GM23338 (cell line): ENCODE data around the gene ADAMTS20. TPM values are rescaled to one million over a fixed set of nuclear protein-coding genes. Genes with fewer than 3 reads are reported as not detected.

Experiments used
- ATAC-seq: fragments of 200-7000 bp; cut with Tn5 transposase; 3 replicates; pipeline ENCODE4 v1.9.1; 2020
- DNase-seq: peaks from one replicate; pipeline ENCODE4 v3.0.0-alpha.2; 2015; ENCODE audit warnings: low spot score
- H2AFZ ChIP-seq: fragments of 200-600 bp; sonication (generic); 2 replicates; pipeline ENCODE4 v1.8.0; 2016; ENCODE audit warnings: antibody characterized with exemption, mild to moderate bottlenecking, moderate library complexity
- H3F3A ChIP-seq: fragments of 200-600 bp; sonication (generic); replicated peaks from 2 replicates; pipeline ENCODE4 v1.8.0; 2017; ENCODE audit warnings: antibody characterized with exemption, mixed run types, low read depth
- H3K27ac ChIP-seq: fragments of 200-600 bp; sonication (generic); 2 replicates; pipeline ENCODE4 v1.6.1; 2016; ENCODE audit warnings: low read depth
- H3K27me3 ChIP-seq: fragments of 200-600 bp; sonication (generic); 2 replicates; pipeline ENCODE4 v1.8.0; 2016; ENCODE audit warnings: mild to moderate bottlenecking, mixed run types, moderate library complexity; ENCODE audit not compliant: insufficient read depth
- H3K36me3 ChIP-seq: fragments of 200-600 bp; sonication (generic); 2 replicates; pipeline ENCODE4 v1.8.0; 2016; ENCODE audit warnings: mild to moderate bottlenecking; ENCODE audit not compliant: insufficient read depth
- H3K4me1 ChIP-seq: fragments of 200-600 bp; sonication (generic); 2 replicates; pipeline ENCODE4 v1.8.0; 2016; ENCODE audit warnings: mild to moderate bottlenecking, moderate library complexity; ENCODE audit not compliant: insufficient read depth
- H3K4me2 ChIP-seq: fragments of 200-600 bp; sonication (generic); 2 replicates; pipeline ENCODE4 v1.7.1; 2017; ENCODE audit warnings: mixed run types
- H3K4me3 ChIP-seq: fragments of 200-600 bp; sonication (generic); 2 replicates; pipeline ENCODE4 v1.6.1; 2016; ENCODE audit warnings: mixed run types
- H3K79me2 ChIP-seq: fragments of 200-600 bp; sonication (generic); replicated peaks from 2 replicates; pipeline ENCODE4 v1.8.0; 2017; ENCODE audit warnings: mild to moderate bottlenecking; ENCODE audit not compliant: insufficient read depth
- H3K9me2 ChIP-seq: fragments of 200-600 bp; sonication (generic); 2 replicates; pipeline ENCODE4 v1.8.0; 2017; ENCODE audit not compliant: insufficient read depth
- H4K20me1 ChIP-seq: fragments of 200-600 bp; sonication (generic); replicated peaks from 2 replicates; pipeline ENCODE4 v1.8.0; 2017; ENCODE audit warnings: mild to moderate bottlenecking; ENCODE audit not compliant: insufficient read depth
- H3K27ac Mint-ChIP-seq: 2 replicates; pipeline ENCODE4 v1.8.0; 2020; ENCODE audit warnings: inconsistent platforms, mild to moderate bottlenecking, moderate library complexity, mixed read lengths
- H3K27me3 Mint-ChIP-seq: 3 replicates; pipeline ENCODE4 v1.8.0; 2022; ENCODE audit warnings: low read depth, mild to moderate bottlenecking, moderate library complexity, mixed read lengths, inconsistent platforms; ENCODE audit not compliant: insufficient read depth, poor library complexity
- H3K36me3 Mint-ChIP-seq: 3 replicates; pipeline ENCODE4 v1.8.0; 2021; ENCODE audit warnings: low read depth, mild to moderate bottlenecking, inconsistent platforms, moderate library complexity, mixed read lengths
- H3K4me1 Mint-ChIP-seq: 3 replicates; pipeline ENCODE4 v1.8.0; 2020; ENCODE audit warnings: mild to moderate bottlenecking, inconsistent platforms, mixed read lengths
- H3K4me3 Mint-ChIP-seq: 3 replicates; pipeline ENCODE4 v1.8.0; 2021; ENCODE audit warnings: moderate library complexity, mild to moderate bottlenecking, inconsistent platforms, mixed read lengths
- H3K9me3 Mint-ChIP-seq: 3 replicates; pipeline ENCODE4 v1.8.0; 2020; ENCODE audit warnings: moderate library complexity, mild to moderate bottlenecking, inconsistent platforms, mixed read lengths
- EZH2 ChIP-seq: fragments of 200-600 bp; sonication (generic); IDR thresholded peaks from one replicate; pipeline ENCODE4 v1.8.0; 2017; ENCODE audit warnings: antibody characterized with exemption, mild to moderate bottlenecking, low read depth; ENCODE audit not compliant: unreplicated experiment
- JUNB ChIP-seq: IDR thresholded peaks from one replicate; pipeline ENCODE4 v1.6.1; 2016; ENCODE audit warnings: antibody characterized with exemption; ENCODE audit not compliant: unreplicated experiment
- NANOG ChIP-seq: IDR thresholded peaks from 2 replicates; pipeline ENCODE4 v1.6.1; 2016; ENCODE audit warnings: antibody characterized with exemption, borderline replicate concordance
- POLR2AphosphoS5 ChIP-seq: IDR thresholded peaks from 2 replicates; pipeline ENCODE4 v1.6.1; 2016; ENCODE audit warnings: antibody characterized with exemption, low read depth
- STAT1 ChIP-seq: IDR thresholded peaks from one replicate; pipeline ENCODE4 v1.6.1; 2016; ENCODE audit warnings: antibody characterized with exemption; ENCODE audit not compliant: unreplicated experiment
- ZNF331 ChIP-seq: fragments of 250-450 bp; sonication (Bioruptor Pico); IDR thresholded peaks from 2 replicates; pipeline ENCODE4 v1.5.0; 2020; ENCODE audit warnings: low read depth, mild to moderate bottlenecking, moderate library complexity
- polyA plus RNA-seq: library from polyadenylated mRNA; unstranded; fragments of >200 nt; fragmentation: Nextera tagmentation; extraction: Ambion mirVana; gene quantifications from 2 replicates; pipeline ENCODE4 v1.2.1, GENCODE V29; 2016
- total RNA-seq: library from RNA; depleted of rRNA; stranded (reverse); fragments of >200 nt; shearing (Covaris generic); gene quantifications from 2 replicates; pipeline ENCODE4 v1.2.3, GENCODE V29; 2014
- TF ChIP-seq, protein P1 (sequence below): IDR thresholded peaks from one replicate; pipeline ENCODE4 v1.6.1; 2018; ENCODE audit warnings: antibody characterized with exemption; ENCODE audit not compliant: unreplicated experiment
- TF ChIP-seq, protein P2 (sequence below): fragments of 250-450 bp; sonication (Bioruptor Pico); IDR thresholded peaks from 2 replicates; pipeline ENCODE4 v1.5.0; 2020; ENCODE audit warnings: mild to moderate bottlenecking, moderate library complexity
- TF ChIP-seq, protein P3 (sequence below), 2 experiments: fragments of 200-600 bp in 1 of 2; sonication (generic) in 1 of 2; conservative IDR thresholded peaks; 2 replicates each; pipeline versions ENCODE4 v1.5.1 to v1.6.1; 2016 to 2017; ENCODE audit warnings: antibody characterized with exemption in 2 of 2, low read depth in 2 of 2, mild to moderate bottlenecking in 2 of 2, moderate library complexity in 1 of 2
- TF ChIP-seq, protein P4 (sequence below): IDR thresholded peaks from 2 replicates; pipeline ENCODE4 v1.6.1; 2016; ENCODE audit warnings: antibody characterized with exemption

ADAMTS20 gene
- total and polyA plus RNA-seq, 2 experiments from 2014 or later, result 2.0 to 9.3 TPM

DNA sequence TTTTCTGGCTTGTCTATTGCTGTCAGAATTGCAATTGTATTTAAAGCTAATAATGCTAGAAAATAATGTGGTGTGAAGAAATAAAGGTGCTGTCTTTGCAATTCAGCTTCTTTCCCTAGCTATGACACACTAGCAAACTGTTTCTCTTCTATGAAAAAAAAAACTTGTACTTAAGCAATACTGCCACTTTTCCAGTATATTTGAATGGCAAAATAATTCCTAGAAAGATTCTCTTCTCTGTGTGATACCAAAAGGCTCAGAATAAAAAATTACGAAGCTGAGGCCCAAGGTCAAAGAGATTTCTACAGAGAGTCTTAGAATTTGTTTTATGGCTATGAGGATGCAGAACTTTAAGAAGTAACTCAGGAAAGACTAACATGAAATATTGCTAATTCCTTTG is 235.5 kb downstream of the ADAMTS20 start:
- Mint-ChIP-seq H3K4me1 (no peaks in the 10 kb centered on the region), H3K27me3 (no peaks in the 10 kb centered on the region), H3K9me3 (no peaks in the 10 kb centered on the region), H3K4me3 (no peak overlapping the region), H3K36me3 (no peaks in the 10 kb centered on the region), H3K27ac (no peak overlapping the region)
- no peak overlapping the region for H2AFZ ChIP-seq
- H3K36me3 ChIP-seq, result no peaks in the 10 kb centered on the region
- TF ChIP-seq NANOG (no peak), POLR2AphosphoS5 (no peak), ZNF331 (CRISPR knock-in tag) (no peak), EZH2 (no peak), JUNB (no peak), STAT1 (no peak)
- TF ChIP-seq, protein P1, sequence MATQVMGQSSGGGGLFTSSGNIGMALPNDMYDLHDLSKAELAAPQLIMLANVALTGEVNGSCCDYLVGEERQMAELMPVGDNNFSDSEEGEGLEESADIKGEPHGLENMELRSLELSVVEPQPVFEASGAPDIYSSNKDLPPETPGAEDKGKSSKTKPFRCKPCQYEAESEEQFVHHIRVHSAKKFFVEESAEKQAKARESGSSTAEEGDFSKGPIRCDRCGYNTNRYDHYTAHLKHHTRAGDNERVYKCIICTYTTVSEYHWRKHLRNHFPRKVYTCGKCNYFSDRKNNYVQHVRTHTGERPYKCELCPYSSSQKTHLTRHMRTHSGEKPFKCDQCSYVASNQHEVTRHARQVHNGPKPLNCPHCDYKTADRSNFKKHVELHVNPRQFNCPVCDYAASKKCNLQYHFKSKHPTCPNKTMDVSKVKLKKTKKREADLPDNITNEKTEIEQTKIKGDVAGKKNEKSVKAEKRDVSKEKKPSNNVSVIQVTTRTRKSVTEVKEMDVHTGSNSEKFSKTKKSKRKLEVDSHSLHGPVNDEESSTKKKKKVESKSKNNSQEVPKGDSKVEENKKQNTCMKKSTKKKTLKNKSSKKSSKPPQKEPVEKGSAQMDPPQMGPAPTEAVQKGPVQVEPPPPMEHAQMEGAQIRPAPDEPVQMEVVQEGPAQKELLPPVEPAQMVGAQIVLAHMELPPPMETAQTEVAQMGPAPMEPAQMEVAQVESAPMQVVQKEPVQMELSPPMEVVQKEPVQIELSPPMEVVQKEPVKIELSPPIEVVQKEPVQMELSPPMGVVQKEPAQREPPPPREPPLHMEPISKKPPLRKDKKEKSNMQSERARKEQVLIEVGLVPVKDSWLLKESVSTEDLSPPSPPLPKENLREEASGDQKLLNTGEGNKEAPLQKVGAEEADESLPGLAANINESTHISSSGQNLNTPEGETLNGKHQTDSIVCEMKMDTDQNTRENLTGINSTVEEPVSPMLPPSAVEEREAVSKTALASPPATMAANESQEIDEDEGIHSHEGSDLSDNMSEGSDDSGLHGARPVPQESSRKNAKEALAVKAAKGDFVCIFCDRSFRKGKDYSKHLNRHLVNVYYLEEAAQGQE, result no peak
- TF ChIP-seq, protein P2, sequence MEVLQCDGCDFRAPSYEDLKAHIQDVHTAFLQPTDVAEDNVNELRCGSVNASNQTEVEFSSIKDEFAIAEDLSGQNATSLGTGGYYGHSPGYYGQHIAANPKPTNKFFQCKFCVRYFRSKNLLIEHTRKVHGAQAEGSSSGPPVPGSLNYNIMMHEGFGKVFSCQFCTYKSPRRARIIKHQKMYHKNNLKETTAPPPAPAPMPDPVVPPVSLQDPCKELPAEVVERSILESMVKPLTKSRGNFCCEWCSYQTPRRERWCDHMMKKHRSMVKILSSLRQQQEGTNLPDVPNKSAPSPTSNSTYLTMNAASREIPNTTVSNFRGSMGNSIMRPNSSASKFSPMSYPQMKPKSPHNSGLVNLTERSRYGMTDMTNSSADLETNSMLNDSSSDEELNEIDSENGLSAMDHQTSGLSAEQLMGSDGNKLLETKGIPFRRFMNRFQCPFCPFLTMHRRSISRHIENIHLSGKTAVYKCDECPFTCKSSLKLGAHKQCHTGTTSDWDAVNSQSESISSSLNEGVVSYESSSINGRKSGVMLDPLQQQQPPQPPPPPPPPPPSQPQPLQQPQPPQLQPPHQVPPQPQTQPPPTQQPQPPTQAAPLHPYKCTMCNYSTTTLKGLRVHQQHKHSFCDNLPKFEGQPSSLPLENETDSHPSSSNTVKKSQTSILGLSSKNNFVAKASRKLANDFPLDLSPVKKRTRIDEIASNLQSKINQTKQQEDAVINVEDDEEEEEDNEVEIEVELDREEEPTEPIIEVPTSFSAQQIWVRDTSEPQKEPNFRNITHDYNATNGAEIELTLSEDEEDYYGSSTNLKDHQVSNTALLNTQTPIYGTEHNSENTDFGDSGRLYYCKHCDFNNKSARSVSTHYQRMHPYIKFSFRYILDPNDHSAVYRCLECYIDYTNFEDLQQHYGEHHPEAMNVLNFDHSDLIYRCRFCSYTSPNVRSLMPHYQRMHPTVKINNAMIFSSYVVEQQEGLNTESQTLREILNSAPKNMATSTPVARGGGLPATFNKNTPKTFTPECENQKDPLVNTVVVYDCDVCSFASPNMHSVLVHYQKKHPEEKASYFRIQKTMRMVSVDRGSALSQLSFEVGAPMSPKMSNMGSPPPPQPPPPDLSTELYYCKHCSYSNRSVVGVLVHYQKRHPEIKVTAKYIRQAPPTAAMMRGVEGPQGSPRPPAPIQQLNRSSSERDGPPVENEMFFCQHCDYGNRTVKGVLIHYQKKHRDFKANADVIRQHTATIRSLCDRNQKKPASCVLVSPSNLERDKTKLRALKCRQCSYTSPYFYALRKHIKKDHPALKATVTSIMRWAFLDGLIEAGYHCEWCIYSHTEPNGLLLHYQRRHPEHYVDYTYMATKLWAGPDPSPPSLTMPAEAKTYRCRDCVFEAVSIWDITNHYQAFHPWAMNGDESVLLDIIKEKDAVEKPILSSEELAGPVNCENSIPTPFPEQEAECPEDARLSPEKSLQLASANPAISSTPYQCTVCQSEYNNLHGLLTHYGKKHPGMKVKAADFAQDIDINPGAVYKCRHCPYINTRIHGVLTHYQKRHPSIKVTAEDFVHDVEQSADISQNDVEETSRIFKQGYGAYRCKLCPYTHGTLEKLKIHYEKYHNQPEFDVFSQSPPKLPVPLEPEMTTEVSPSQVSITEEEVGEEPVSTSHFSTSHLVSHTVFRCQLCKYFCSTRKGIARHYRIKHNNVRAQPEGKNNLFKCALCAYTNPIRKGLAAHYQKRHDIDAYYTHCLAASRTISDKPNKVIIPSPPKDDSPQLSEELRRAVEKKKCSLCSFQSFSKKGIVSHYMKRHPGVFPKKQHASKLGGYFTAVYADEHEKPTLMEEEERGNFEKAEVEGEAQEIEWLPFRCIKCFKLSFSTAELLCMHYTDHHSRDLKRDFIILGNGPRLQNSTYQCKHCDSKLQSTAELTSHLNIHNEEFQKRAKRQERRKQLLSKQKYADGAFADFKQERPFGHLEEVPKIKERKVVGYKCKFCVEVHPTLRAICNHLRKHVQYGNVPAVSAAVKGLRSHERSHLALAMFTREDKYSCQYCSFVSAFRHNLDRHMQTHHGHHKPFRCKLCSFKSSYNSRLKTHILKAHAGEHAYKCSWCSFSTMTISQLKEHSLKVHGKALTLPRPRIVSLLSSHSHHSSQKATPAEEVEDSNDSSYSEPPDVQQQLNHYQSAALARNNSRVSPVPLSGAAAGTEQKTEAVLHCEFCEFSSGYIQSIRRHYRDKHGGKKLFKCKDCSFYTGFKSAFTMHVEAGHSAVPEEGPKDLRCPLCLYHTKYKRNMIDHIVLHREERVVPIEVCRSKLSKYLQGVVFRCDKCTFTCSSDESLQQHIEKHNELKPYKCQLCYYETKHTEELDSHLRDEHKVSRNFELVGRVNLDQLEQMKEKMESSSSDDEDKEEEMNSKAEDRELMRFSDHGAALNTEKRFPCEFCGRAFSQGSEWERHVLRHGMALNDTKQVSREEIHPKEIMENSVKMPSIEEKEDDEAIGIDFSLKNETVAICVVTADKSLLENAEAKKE, result no peak
- TF ChIP-seq, protein P3, sequence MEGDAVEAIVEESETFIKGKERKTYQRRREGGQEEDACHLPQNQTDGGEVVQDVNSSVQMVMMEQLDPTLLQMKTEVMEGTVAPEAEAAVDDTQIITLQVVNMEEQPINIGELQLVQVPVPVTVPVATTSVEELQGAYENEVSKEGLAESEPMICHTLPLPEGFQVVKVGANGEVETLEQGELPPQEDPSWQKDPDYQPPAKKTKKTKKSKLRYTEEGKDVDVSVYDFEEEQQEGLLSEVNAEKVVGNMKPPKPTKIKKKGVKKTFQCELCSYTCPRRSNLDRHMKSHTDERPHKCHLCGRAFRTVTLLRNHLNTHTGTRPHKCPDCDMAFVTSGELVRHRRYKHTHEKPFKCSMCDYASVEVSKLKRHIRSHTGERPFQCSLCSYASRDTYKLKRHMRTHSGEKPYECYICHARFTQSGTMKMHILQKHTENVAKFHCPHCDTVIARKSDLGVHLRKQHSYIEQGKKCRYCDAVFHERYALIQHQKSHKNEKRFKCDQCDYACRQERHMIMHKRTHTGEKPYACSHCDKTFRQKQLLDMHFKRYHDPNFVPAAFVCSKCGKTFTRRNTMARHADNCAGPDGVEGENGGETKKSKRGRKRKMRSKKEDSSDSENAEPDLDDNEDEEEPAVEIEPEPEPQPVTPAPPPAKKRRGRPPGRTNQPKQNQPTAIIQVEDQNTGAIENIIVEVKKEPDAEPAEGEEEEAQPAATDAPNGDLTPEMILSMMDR (conservative IDR thresholded peaks at IDR 0.05; ENCODE audit: low read depth in 2 of 2), result no peak
- TF ChIP-seq, protein P4, sequence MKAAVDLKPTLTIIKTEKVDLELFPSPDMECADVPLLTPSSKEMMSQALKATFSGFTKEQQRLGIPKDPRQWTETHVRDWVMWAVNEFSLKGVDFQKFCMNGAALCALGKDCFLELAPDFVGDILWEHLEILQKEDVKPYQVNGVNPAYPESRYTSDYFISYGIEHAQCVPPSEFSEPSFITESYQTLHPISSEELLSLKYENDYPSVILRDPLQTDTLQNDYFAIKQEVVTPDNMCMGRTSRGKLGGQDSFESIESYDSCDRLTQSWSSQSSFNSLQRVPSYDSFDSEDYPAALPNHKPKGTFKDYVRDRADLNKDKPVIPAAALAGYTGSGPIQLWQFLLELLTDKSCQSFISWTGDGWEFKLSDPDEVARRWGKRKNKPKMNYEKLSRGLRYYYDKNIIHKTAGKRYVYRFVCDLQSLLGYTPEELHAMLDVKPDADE, result no peak
- H3K27me3 ChIP-seq, result no peaks in the 10 kb centered on the region
- no peak for DNase-seq
- H3F3A ChIP-seq, result no peaks in the 10 kb centered on the region
- H3K79me2 ChIP-seq, result no peaks in the 10 kb centered on the region
- no peaks in the 10 kb centered on the region for H3K4me1 ChIP-seq
- no peak overlapping the region for H3K4me3 ChIP-seq
- no peak overlapping the region for H3K27ac ChIP-seq
- no peak overlapping the region for H3K4me2 ChIP-seq
- no peak for ATAC-seq
- no peaks in the 10 kb centered on the region for H4K20me1 ChIP-seq
- no peaks in the 10 kb centered on the region for H3K9me2 ChIP-seq
